Measurements from ENCODE around the gene EARS2. TPM values are rescaled to one million over a fixed set of nuclear protein-coding genes. Genes with fewer than 3 reads are reported as not detected.
A peak's percentile ranks its signal among the peaks of the same experiment; 100 is the strongest.
"Not testable (repeated sequence)": the region's sequence is repeated elsewhere in the genome, so short reads cannot be mapped to it uniquely, and the experiment has no call there.

Gene EARS2
- 28.9 and 32.4 TPM in 2 replicates for total RNA-seq (2014; rRNA removed; shearing (Covaris generic))
- 73.5 and 174 TPM in 2 replicates for polyA plus RNA-seq (2014; cell fraction: nucleus; rRNA removed)

DNA sequence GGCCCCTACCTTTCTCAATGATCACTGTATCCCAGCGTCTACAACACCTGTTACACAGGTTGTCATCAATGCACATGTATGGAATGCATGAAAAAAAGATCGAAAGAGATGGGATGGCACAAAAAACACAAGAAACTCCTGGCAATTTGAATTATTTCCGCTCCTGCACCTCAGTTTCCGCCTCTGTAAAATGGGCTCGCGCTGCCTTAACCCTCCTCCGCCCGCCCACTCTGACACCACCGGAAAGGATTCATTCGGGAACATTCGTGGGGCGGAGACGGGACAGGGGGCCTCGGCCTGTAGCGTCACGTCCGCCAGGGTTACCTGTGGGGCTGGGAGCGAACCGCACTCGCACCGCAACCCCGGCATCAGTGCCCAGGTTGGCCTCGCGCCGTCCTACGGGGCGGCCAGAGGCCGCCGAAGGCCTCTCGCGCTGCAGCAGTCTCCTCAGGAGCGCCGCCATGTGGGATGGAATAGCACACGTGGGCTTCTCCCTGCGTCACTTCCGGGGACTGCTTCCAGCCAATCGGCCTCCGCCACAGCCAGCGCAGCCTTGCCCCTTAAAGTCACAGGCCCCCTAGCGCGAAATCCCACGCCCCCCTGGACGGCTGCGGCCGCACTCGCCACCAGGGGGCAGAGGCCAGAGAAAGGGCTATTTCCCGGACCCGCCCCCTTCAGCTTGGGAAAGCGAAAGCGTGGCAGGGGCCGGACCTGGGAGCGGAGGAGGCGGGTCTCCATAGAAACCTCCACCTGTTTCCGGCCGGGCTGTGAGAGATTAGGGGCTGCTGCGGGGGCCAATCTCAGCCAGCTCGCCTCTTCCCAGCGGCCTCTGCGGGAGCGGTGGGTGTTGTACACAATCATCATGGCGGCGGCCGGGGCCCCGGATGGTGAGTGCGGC, at the start of gene EARS2, which contains the start of gene UBFD1:
TSS of gene EARS2 (minus strand) at position 470 of the 898 bp plus-strand sequence. CDS start at position 463, 7 bp downstream.
TSS of gene UBFD1 (plus strand) at position 847 of the 898 bp plus-strand sequence. CDS start at position 863, 16 bp downstream.
- DNase-seq (ENCODE audit: extremely low read depth, low read depth) = peak; percentile 98

DNA sequence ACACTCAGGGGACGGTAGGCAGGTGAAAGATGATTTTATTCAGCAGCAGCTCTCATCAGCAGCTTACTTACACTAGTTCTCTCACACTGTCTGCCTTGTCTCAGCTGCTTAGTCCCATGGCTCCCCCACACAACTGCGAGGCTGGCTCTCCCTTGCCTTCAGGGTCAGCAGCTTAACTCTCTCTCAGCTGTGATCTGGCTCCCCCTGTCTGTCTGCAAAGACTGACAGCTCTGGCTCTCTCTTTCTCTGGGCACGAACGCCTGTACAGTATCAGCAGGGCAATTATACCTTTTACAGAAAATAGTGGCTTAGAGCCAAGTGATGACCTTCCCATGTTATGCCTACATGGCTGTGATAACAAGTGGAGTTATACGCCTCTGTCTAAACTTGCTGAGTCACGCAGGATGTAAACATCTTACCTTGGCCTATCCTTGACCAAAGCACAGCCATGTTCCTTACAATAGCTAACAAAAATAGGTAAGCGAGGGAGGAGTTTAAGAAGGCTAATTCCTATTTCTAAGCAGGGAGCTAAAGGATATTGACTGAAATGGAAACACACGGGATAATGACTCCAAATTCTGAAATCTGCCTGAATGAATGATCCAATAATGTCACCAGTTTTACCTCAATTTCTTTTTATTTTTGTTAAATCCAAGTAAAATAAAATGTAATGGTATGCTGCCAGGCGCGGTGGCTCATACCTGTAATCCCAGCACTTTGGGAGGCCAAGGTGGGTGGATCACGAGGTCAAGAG, 40.0 kb upstream of the EARS2 start:
- peak; percentile 38 for DNase-seq (ENCODE audit: extremely low read depth, low read depth)

DNA sequence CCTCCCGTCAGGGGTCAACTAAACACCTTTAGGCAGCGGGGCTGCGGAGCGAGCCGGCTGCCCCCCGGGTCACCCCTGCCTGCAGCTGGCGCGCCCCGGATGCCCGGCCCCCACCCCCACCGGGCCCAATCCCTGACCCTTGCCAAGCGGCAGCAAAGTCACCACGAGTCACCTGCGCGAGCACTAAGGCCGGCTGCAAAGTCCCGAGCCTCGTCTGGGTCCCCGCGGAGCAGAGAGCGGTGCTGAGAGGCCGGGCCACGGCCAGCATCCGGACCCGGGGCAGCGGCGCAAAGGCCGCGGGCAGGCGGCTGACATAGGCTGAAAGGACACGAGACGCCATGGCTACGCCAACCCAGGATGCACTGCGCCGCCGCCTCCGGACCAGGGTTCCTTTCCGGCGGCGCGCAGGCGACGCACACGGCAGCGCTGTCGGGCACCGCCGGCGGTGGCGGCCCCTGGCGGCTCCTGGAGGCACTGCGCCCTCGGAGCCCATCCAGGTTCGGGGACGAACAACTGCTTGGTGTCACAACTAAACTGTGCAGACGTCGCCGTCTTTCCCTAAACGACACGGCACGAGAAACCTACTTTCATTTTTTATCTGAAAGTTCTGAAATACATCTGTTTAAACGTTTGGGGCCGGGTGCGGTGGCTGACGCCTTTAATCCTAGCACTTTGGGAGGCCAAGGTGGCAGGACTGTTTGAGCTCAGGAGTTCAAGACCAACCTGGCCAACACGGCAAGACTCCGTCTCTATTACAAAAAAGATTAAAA, 39.0 kb upstream of the EARS2 start, which contains the start of gene NDUFAB1:
TSS of gene NDUFAB1 (minus strand) at position 366 of the 770 bp plus-strand sequence. CDS start at position 340, 26 bp downstream.
- peak; percentile 83 for DNase-seq (ENCODE audit: extremely low read depth, low read depth)

DNA sequence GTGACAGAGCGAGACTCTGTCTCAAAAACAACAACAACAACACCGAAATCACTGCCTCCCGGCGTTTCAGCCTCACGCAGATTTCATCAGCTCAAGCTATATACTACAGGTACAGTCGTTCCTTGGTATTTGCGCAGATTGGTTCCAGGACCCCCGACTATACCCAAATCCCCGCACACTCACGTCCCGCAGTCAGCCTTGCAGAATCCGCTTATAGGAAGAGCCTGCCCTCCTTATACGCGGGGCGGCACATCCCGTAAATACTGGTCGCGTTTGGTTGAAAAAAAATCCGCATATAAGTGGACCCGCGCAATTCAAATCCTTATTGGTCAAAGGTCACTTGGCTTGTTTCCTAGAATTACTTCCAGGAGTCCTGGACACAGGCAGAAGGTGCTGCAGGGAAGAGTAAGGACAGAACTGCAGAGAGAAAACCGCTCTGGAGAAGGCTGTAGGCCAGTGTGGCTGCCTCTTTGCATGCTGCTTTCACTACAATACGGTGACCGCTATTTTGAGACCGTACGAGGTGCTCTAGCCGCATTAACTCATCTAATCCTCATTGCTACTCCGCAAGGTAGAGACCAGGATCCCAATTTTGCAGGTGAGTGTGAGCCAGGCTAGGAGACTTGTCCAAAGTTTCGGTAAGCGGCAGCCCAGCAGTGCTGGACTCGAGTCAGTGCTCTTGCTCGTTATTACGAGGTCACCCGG, 38.2 kb upstream of the EARS2 start:
- no peak for DNase-seq (ENCODE audit: extremely low read depth, low read depth)

DNA sequence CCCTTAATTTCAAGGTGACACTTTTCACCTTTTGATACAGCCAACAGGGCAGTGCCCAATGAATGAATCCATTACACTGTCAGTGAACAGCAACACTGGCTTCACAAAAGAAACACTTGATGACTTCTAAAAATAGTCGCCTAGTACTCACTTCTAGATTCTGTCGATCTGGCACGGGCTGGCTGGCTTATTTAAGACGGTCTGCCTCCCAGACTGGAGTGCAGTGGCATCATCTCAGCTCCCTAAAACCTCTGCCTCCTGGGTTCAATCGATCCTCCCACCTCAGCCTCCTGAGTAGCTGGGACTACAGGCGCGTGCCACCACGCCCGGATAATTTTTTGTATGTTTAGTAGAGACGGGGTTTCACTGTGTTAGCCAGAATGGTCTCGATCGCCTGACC, 37.0 kb upstream of the EARS2 start:
- no peak for DNase-seq (ENCODE audit: extremely low read depth, low read depth)

DNA sequence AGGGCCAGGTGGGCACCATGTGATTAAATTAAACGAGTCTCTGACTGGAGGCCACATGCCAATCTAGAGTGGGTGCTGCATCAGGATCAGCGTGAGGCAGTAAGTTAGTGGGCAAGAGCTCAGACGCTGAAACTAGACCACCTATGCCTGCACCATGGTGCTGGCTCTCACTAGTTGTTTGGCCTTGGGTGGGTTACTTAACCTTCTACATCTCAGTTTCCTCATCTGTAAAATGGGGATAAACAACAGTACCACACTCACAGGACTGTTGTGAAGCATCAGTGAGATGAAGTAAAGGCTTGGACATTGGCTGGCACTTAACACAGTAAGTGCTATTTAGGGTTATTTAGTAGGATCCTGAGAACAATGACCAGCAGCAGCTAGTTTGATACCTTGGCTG, 33.0 kb upstream of the EARS2 start:
- DNase-seq (ENCODE audit: extremely low read depth, low read depth) = no peak

DNA sequence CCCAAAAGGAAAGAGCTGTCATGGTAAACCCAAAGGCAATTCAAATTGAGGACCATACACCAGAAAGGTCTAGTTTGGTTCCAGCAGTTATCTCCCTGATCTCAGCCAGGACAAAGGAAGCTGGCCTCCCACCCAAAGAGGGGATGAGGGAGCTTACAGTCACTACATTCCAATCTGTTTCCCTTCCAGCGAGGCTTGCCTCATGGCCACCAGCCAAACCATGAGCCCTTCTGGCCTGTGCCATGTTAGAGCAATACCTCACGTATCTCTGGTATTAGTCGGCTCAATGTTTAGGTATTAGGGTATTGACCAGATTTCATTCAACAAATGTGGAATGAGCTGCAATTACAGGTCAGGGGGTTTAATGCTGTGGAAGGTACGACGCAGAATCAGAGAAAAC, 30.6 kb upstream of the EARS2 start:
- no peak for DNase-seq (ENCODE audit: extremely low read depth, low read depth)

DNA sequence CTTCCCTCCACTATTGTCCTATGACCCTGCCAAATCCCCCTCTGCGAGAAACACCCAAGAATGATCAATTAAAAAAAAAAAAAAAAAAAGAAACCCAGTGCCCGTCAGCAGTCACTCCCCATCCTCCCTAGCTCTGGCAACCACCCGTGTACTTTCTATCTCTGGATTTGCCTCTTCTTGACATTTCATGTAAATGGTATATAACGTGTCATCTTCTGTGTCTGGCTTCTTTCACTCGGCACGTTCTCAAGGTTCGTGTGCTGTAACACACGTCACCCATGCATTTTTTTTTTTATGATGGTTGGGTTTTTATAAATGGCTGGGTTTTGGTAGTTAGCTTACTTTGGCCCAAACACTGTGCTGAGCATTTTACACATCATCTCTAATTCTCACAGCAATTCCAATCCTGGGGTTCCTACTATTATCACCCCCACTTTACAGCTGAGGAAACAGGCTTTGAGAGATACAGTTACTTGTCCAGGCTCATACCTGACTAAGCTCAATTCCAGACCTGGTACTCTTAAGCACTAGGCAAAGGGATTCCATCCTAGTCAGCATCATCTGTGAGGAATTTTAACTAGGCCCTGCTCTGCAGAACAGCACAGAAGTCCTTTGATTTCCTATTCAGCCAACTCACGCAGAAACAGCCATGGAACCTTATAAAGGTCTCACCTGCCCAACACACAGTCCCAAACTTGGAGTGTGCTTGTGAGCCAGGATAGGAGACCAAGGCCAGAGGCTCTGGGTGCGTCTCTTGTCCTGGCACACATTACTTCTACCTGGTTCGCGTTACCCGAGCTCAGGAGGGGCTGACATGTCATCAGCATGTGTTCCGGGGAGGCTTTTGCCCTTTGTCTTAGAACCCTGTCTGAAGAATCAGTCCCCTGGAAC, 27.3 kb upstream of the EARS2 start:
- DNase-seq (ENCODE audit: extremely low read depth, low read depth) = no peak

DNA sequence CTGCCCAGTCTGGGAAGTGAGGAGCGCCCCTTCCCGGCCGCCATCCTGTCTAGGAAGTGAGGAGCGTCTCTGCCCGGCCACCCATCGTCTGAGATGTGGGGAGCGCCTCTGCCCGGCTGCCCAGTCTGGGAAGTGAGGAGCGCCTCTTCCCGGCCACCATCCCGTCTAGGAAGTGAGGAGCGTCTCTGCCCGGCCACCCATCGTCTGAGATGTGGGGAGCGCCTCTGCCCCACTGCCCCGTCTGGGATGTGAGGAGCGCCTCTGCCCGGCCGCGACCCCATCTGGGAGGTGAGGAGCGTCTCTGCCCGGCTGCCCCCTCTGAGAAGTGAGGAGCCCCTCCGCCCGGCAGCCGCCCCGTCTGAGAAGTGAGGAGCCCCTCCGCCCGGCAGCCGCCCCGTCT, 26.1 kb upstream of the EARS2 start:
- not testable (repeated sequence) for DNase-seq (ENCODE audit: extremely low read depth, low read depth)

DNA sequence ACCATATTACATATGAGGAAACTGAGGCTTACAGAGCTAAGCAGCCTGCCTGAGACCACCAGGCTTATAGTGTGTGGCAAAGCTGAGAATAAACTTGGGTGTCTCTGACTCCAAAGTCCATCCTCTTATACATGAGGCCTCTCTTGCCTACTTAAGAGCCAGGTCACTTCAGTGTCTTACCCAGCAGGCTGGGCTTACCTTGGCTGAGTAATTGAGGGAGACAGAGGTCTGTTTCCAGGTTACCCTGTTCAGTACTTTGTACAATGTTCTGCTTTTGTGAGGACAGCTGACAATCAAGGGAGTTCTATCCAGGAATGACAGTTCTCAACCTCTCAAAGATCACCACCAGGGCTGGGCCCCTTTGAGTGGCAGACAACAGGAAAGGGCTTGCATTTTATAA, 24.6 kb upstream of the EARS2 start:
- DNase-seq (ENCODE audit: extremely low read depth, low read depth) = no peak

DNA sequence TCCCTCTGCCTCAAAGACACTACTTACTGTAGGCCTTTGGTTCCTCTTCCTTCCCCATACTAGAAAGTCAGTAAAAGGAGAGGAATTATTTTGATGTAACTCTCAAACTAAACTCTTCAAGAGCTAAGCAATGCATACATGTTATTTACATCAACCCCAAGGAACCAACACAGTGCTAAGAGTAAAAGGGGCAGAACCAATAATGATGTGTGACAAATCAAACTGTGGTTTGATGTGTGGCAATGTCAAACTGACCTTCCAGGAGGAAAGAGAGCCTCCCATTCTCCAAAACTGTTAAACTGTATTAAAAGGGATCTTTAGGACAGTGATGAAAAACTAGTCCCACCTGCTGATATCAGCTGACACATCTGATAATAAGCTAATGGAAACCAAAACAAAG, 23.2 kb upstream of the EARS2 start:
- no peak for DNase-seq (ENCODE audit: extremely low read depth, low read depth)

DNA sequence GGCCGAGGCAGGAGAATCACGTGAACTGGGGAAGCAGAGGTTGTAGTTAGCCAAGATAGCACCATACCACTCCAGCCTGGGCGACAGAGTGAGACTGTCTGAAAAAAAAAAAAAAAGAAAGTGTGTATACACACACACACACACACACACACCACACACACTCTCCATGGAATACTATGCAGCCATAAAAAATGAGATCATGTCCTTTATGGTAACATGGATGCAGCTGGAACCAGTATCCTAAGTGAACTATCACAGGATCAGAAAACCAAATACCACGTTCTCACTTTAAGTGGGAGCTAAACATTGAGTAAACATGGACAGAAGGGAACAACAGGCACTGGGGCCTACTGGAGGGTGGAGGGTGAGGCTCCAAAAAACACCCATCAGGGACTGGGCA, 22.2 kb upstream of the EARS2 start:
- no peak for DNase-seq (ENCODE audit: extremely low read depth, low read depth)

DNA sequence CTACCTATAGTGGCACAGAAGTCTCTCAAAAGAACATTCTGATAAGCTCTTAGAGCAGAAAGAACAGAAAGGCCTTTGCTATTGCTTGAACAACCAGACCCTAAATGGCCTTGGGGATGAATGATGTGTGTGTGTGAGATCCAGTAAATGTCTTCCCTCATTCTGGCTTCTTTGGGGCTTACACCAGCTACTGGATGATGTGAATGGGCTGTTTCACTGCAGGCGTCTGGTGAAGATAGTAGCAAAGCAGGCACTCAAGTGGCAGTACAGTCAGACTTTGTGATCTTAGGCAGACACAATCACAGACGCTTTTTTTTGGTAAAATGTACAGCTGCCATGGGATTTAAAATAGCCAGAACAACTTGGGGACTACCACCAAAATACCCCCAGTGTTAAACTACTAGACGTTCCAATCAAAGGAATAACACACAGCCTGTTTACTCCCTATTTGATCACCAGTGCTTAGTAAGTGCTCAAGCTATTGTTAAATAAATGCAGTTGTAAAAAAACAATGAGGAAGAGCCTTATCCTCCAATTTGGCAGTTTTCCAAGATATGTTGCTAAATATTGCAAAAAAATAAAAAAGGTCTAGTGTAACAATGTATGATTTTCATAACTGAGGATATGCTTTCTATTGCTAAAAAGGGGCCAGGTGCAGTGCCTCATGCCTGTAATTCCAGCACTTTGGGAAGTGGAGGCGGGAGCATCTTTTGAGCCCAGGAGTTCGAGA, 21.1 kb upstream of the EARS2 start:
- DNase-seq (ENCODE audit: extremely low read depth, low read depth) = no peak

DNA sequence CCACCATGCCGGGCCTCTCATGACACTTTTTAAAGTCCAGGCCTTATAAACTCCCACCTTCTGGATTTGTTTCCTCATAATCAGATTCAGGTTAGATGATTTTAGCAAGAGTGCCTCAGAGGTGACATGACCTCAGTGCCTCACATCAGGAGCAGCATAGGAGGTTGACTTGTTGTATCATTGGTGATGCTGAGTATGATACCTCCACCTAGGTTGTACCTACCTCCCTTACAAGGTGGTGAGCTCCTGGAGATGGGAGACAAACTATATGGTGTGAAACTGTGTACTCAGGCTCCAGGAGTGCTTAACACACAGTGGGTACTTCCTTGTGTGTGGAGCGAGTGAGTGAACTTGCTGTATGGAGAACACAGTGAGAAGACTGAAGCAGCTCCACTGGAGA, 20.3 kb upstream of the EARS2 start:
- no peak for DNase-seq (ENCODE audit: extremely low read depth, low read depth)

DNA sequence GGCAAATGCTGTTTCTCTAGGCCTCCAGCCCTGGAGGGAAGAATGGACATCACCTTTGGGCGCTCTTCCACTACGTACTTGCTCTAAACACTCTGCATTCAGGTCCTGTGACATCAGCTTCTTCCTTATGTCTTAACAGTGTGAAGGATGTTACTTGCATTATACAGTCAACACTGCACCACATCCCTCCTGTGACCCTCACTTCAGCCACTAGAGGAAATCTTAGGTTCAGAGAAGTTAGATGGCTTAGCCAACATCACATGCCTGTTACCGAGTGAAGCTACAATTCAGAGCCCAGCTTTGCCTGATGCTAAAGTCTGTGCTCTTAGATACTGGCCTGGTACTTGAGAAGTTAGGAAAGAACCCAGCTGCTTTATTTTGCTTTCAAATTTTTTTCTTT, 18.7 kb upstream of the EARS2 start:
- no peak for DNase-seq (ENCODE audit: extremely low read depth, low read depth)

DNA sequence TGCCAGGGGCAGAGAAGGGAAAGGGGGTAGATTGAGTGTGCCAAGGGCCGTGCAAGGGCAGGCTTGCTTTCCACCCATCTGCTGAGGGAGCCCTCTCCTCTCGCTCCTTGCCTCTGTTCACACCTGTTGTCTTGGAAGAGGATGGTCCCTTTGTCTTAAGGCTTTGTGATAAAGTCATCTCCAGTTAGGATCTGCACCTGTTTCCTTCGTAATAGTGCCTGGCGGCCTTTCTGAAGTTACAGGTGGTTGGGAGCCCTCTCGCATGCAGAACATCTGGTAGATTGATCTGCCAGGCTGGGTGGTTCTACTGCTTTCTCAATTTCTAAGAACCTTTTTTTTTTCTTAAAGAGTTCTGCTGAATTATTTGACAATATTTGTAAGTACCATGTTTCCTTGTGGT, 16.7 kb upstream of the EARS2 start:
- DNase-seq (ENCODE audit: extremely low read depth, low read depth) = no peak

DNA sequence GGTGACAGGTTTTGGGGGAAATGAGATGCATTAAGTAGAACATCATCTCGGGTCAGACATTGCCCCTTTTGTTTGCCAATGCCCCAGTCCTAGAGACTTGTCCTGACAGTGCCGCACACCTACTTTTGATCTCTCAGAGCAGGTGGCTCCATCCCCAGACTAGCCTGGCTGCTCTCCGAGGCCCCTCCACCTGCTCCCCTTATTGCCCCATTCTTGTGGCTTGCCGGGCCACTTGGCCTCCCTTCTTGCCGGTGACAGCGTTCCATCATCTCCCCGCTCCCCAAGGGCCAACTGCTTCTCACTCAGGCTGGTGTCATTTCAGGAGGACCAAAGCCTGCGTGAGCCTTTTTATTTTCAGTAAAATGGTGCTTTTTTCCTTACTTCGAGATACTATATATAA, 15.2 kb upstream of the EARS2 start:
- no peak for DNase-seq (ENCODE audit: extremely low read depth, low read depth)

DNA sequence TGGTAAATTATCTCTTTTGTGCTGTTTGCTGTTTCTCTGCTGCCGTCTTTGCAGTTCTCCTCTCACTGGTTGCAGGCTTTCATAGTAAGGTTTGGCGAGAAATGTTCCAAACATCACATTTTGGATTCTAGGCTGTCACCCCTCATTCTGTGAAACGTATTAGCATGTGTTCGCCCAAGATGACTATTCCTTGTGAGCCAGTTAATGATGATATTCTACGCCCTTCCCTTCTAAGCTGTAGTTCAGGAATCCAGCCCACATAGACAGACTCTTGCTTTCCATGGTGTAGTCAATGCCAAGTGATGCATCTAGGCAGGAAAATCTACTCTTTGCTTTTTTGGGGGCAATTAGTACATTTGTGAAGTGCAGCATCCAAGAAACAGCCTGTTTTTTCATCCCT, 14.7 kb upstream of the EARS2 start:
- no peak for DNase-seq (ENCODE audit: extremely low read depth, low read depth)

Measured in NCI-H460 (cell line).